DMS53 (cell line): ENCODE measurements around the gene CATSPERB.
"Not testable (repeated sequence)": the region's sequence is repeated elsewhere in the genome, so short reads cannot be mapped to it uniquely, and the experiment has no call there.

Experiments used
- DNase-seq: peaks from one replicate; lab custom pipeline; 2025; lab: John Stamatoyannopoulos, UW

CATSPERB gene

GRCh38 chr14:91674911-91675310 is 57.0 kb downstream of the CATSPERB start:
- no peak for DNase-seq

GRCh38 chr14:91669867-91670266 is 62.0 kb downstream of the CATSPERB start:
- DNase-seq = no peak

GRCh38 chr14:91667101-91667500 is 64.8 kb downstream of the CATSPERB start:
- DNase-seq = not testable (repeated sequence)

- peak; percentile 4 for DNase-seq
Observed at GRCh38 chr14:91660790-91661189, 71.1 kb downstream of the CATSPERB start.

- peak; percentile 54 for DNase-seq
Observed at GRCh38 chr14:91654836-91655235, 77.0 kb downstream of the CATSPERB start.

GRCh38 chr14:91653451-91653850 is 78.4 kb downstream of the CATSPERB start:
- DNase-seq = no peak

- DNase-seq = peak; percentile 69
Observed at GRCh38 chr14:91649930-91650329, 82.0 kb downstream of the CATSPERB start.

- DNase-seq = no peak
Observed at GRCh38 chr14:91647856-91648255, 84.0 kb downstream of the CATSPERB start.

GRCh38 chr14:91636604-91637003 is 95.3 kb downstream of the CATSPERB start:
- no peak for DNase-seq

GRCh38 chr14:91624757-91625156 is 107.1 kb downstream of the CATSPERB start:
- DNase-seq = no peak

- DNase-seq = no peak
Observed at GRCh38 chr14:91614187-91614586, 117.7 kb downstream of the CATSPERB start.

- DNase-seq = no peak
Observed at GRCh38 chr14:91613459-91614112, 118.3 kb downstream of the CATSPERB start.

GRCh38 chr14:91611528-91611927 is 120.4 kb downstream of the CATSPERB start:
- DNase-seq = no peak

GRCh38 chr14:91609161-91609560 is 122.7 kb downstream of the CATSPERB start:
- no peak for DNase-seq

- no peak for DNase-seq
Observed at GRCh38 chr14:91607322-91608047, 124.4 kb downstream of the CATSPERB start.

- no peak for DNase-seq
Observed at GRCh38 chr14:91606851-91607250, 125.0 kb downstream of the CATSPERB start.

GRCh38 chr14:91604611-91605010 is 127.3 kb downstream of the CATSPERB start:
- not testable (repeated sequence) for DNase-seq

- no peak for DNase-seq
Observed at GRCh38 chr14:91599994-91600393, 131.9 kb downstream of the CATSPERB start.

- no peak for DNase-seq
Observed at GRCh38 chr14:91595736-91596135, 136.2 kb downstream of the CATSPERB start.

- DNase-seq = not testable (repeated sequence)
Observed at GRCh38 chr14:91593957-91594356, 137.9 kb downstream of the CATSPERB start.

- peak; percentile 46 for DNase-seq
Observed at GRCh38 chr14:91586410-91586809, 145.5 kb downstream of the CATSPERB start.

GRCh38 chr14:91585856-91586255 is 146.0 kb downstream of the CATSPERB start:
- peak; percentile 79 for DNase-seq

GRCh38 chr14:91582761-91583160 is 149.1 kb downstream of the CATSPERB start:
- no peak for DNase-seq
